Stomach (tissue), 4 donors: ENCODE data around the gene KLHL1.

Experiments used
- CTCF ChIP-seq, 7 experiments: fragments of 450-650 bp in 4 of 7; fragments of 200-600 bp in 3 of 7; sonication (generic) in 3 of 7; IDR thresholded peaks; one replicate each; pipeline ENCODE4 v1.5.1; 2016 to 2019; ENCODE audit warnings: antibody characterized with exemption in 7 of 7, control low read depth in 2 of 7, mild to moderate bottlenecking in 1 of 7
- EP300 ChIP-seq: sonication (generic); formaldehyde crosslinking; IDR thresholded peaks from one replicate; pipeline ENCODE4 v1.6.1; 2017; ENCODE audit warnings: antibody characterized with exemption
- POLR2A ChIP-seq, 4 donors: fragments of 450-650 bp; IDR thresholded peaks; one replicate each; pipeline ENCODE4 v1.6.1; 2016; ENCODE audit warnings: antibody characterized with exemption in 4 of 4, control low read depth in 2 of 4, mild to moderate bottlenecking in 1 of 4, moderate library complexity in 1 of 4

GRCh38 chr13:69912630-69913029 is 195.6 kb downstream of the KLHL1 start:
- TF ChIP-seq EP300 (no peak), CTCF (IDR thresholded peaks at IDR 0.05) (no peak), POLR2A (IDR thresholded peaks at IDR 0.05) (no peak)
